ENCODE measurements around the gene NBEAL1.
"Not testable (repeated sequence)": the region's sequence is repeated elsewhere in the genome, so short reads cannot be mapped to it uniquely, and the experiment has no call there.

The NBEAL1 gene

GRCh38 chr2:203039211-203039610 is 24.5 kb downstream of the NBEAL1 start:
- DNase-seq (ENCODE audit: low spot score), result not testable (repeated sequence)

- no peak for DNase-seq (ENCODE audit: low spot score)
These were observed 26.4 kb downstream of the NBEAL1 start for GRCh38 chr2:203040966-203041521.

GRCh38 chr2:203042178-203042577 is 27.5 kb downstream of the NBEAL1 start:
- DNase-seq (ENCODE audit: low spot score), result no peak

GRCh38 chr2:203043226-203043625 is 28.6 kb downstream of the NBEAL1 start:
- DNase-seq (ENCODE audit: low spot score), result no peak

GRCh38 chr2:203045867-203046266 is 31.2 kb downstream of the NBEAL1 start:
- DNase-seq (ENCODE audit: low spot score), result no peak

GRCh38 chr2:203052539-203052938 is 37.9 kb downstream of the NBEAL1 start:
- no peak for DNase-seq (ENCODE audit: low spot score)

- DNase-seq (ENCODE audit: low spot score), result no peak
These were observed 45.0 kb downstream of the NBEAL1 start for GRCh38 chr2:203059567-203060240.

GRCh38 chr2:203061346-203061745 is 46.7 kb downstream of the NBEAL1 start:
- DNase-seq (ENCODE audit: low spot score), result no peak

- no peak for DNase-seq (ENCODE audit: low spot score)
These were observed 47.5 kb downstream of the NBEAL1 start for GRCh38 chr2:203062126-203062525.

- DNase-seq (ENCODE audit: low spot score), result not testable (repeated sequence)
These were observed 51.9 kb downstream of the NBEAL1 start for GRCh38 chr2:203066519-203067091.

- no peak for DNase-seq (ENCODE audit: low spot score)
These were observed 56.0 kb downstream of the NBEAL1 start for GRCh38 chr2:203070701-203071100.

- no peak for DNase-seq (ENCODE audit: low spot score)
These were observed 56.5 kb downstream of the NBEAL1 start for GRCh38 chr2:203071148-203071547.

GRCh38 chr2:203072371-203072770 is 57.7 kb downstream of the NBEAL1 start:
- DNase-seq (ENCODE audit: low spot score), result no peak

- peak; percentile 32 for DNase-seq (ENCODE audit: low spot score)
These were observed 62.8 kb downstream of the NBEAL1 start for GRCh38 chr2:203077451-203077850.

- no peak for DNase-seq (ENCODE audit: low spot score)
These were observed 65.9 kb downstream of the NBEAL1 start for GRCh38 chr2:203080447-203081045.

GRCh38 chr2:203083328-203083727 is 68.7 kb downstream of the NBEAL1 start:
- no peak for DNase-seq (ENCODE audit: low spot score)

- DNase-seq (ENCODE audit: low spot score), result not testable (repeated sequence)
These were observed 71.7 kb downstream of the NBEAL1 start for GRCh38 chr2:203086381-203086780.

GRCh38 chr2:203090721-203091120 is 76.0 kb downstream of the NBEAL1 start:
- DNase-seq (ENCODE audit: low spot score), result not testable (repeated sequence)

GRCh38 chr2:203097735-203098134 is 83.1 kb downstream of the NBEAL1 start:
- DNase-seq (ENCODE audit: low spot score), result peak; percentile 5

- DNase-seq (ENCODE audit: low spot score), result not testable (repeated sequence)
These were observed 87.7 kb downstream of the NBEAL1 start for GRCh38 chr2:203102357-203102756.

- no peak for DNase-seq (ENCODE audit: low spot score)
These were observed 89.6 kb downstream of the NBEAL1 start for GRCh38 chr2:203104273-203104672.

GRCh38 chr2:203105996-203106395 is 91.3 kb downstream of the NBEAL1 start:
- DNase-seq (ENCODE audit: low spot score), result no peak

GRCh38 chr2:203110496-203110895 is 95.8 kb downstream of the NBEAL1 start:
- not testable (repeated sequence) for DNase-seq (ENCODE audit: low spot score)

Measured in SW480 (cell line).